GM10266 (cell line): ENCODE measurements around the gene IMP4.
"Not testable (repeated sequence)": the region's sequence is repeated elsewhere in the genome, so short reads cannot be mapped to it uniquely, and the experiment has no call there.

Experiments
- DNase-seq: peaks from one replicate; pipeline ENCODE4 v3.0.0; 2012; ENCODE audit errors: extremely low spot score
- TF ChIP-seq, protein P1 (sequence below): IDR thresholded peaks from 2 replicates; pipeline ENCODE4 v1.5.1; 2012; ENCODE audit warnings: mild to moderate bottlenecking, low read depth; ENCODE audit not compliant: control insufficient read depth, insufficient read depth; ENCODE audit errors: missing control alignments

IMP4 gene

DNA sequence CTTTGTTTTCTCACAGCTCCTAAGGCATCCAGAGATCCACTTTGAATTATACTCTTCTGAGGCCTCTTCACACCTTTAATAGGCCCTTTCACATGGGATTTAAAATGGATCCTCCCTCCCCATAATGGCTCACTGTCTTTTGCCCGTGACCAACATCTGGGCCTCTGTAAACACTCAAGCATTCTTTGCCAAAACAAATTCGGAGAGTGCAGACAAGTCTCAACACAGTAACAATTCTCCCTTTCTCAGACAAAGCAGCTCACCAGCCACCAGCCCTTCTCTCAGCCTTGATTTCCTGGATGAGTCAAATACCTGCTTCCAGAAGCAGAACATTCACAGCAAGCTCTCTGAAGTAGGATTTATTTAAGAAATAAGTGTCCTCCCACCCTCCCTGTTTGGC lies 14.0 kb upstream of the IMP4 start:
- TF ChIP-seq, protein P1, sequence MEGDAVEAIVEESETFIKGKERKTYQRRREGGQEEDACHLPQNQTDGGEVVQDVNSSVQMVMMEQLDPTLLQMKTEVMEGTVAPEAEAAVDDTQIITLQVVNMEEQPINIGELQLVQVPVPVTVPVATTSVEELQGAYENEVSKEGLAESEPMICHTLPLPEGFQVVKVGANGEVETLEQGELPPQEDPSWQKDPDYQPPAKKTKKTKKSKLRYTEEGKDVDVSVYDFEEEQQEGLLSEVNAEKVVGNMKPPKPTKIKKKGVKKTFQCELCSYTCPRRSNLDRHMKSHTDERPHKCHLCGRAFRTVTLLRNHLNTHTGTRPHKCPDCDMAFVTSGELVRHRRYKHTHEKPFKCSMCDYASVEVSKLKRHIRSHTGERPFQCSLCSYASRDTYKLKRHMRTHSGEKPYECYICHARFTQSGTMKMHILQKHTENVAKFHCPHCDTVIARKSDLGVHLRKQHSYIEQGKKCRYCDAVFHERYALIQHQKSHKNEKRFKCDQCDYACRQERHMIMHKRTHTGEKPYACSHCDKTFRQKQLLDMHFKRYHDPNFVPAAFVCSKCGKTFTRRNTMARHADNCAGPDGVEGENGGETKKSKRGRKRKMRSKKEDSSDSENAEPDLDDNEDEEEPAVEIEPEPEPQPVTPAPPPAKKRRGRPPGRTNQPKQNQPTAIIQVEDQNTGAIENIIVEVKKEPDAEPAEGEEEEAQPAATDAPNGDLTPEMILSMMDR, result no peak

DNA sequence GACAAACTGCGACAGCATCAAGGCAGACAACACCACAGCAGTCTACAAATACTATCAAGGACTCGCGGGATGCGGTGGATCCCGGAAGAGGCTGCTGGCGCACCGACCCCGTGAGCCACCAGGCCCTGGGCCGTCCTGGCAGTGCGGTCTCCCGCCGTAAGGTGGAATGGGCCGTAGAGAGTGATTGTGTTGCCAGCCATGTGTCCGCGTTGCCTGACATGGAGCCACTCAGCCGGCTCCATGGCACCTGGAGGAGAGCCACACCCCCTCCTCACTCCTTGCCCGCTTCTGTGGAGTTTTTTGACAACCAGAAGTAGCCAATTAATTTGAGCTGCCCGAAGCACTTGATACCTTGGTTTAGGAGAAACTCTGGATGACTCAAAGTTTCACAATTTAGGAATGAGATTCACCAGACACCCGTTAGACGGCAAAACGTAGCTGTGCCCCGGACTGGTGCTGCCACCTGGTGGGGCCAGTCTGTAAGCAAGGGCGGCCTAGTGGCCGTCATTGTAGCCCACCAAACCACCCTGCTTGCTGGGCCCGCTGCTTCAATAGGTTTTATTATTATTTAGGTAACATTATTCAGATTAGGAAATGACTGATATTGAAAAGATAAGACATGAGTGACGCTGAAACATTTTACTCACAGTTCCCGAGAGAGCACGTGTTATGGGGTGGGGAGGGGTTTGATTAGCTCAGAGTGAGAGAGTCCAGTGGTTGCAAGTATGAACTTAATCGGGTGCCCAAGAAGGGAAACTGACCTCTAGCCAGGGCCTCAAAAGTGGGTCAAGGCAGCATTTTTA lies 10.2 kb upstream of the IMP4 start:
- TF ChIP-seq, protein P1, result peak; percentile 86
- DNase-seq, result peak; percentile 86

More for the DNA sequence above, 14.0 kb upstream of the IMP4 start:
- no peak for DNase-seq

DNA sequence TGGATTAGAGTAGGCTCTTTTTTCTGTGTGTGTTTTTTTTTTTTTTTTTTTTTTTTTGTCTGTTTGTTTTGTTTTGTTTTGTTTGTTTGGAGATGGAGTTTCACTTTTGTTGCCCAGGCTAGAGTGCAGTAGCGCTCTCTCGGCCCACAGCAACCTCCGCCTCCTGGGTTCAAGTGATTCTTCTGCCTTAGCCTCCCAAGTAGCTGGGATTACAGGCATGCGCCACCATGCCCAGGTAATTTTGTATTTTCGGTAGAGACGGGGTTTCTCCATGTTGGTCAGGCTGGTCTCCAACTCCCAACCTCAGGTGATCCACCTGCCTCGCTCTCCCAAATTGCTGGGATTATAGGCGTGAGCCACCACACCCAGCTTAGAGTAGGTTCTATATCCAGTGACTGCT lies 9.4 kb upstream of the IMP4 start:
- not testable (repeated sequence) for DNase-seq

DNA sequence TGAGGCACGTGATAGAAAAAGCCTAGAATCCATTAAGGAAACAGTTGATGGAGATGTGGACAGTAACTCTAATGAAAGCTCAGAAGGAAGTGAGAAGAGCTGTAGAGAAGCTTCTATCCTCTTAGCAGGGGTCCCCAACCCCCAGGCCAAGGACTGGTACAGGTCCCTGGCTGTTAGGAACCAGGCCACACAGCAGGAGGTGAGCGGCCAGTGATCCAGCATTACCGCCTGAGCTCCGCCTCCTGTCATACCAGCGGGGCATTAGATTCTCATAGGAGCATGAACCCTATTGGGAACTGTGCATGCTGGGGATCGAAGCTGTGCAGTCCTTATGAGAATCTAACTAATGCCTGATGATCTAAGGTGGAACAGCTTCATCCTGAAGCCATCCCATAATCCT lies 8.7 kb upstream of the IMP4 start:
- TF ChIP-seq, protein P1, result no peak
- DNase-seq, result no peak

DNA sequence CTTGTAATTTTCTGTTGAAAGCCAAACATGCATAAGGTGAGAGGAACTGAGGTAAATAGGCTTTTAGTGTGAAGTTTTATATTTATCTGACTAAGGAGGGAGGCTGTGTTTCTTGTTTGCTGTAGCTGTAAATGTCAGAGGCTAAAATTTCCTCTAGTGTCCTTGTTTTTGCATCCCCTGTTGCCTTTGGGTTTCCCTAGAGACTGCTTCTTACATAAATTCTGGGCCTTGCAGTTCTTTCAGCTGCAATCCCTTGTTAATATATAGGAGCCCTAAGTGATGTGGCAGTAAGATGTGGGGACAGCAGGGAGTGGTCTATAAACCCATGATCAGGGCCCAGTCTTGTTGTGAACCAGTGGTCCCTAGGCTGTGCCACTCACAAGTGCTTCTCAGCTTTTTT lies 7.5 kb upstream of the IMP4 start:
- DNase-seq, result no peak
- TF ChIP-seq, protein P1, result no peak

DNA sequence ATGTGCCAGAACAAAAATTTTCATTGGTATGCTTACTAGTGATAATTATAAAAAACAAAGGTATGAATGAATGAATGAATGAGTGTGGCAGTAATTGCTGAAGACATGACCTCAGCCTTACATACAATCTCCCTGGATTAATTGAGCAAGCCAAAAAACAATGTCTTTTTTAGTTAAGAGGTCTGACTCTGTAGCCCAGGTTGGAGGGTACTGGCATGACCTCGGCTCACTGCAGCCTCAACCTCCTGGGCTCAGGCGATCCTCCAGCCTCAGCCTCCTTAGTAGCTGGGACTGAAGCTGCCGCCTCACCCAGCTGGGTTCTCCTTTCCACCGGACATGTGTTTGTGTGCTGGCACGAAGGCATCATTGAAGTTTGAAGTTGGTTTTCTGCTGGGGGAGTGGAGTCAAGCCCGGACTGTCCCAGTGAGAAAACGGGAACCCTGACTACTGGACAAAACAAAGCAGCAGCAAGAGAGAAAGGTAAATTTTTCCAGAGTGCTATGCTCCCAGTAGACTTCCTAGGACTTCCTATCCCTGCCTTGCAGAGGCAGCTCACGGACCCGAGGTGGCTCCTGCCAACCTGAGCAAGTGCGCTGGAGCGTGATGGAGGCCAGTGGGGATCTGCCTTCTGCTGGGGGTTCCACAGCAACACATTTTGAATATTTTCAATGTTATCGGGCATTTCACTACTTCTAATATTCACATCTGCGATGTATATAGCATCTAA lies 6.4 kb upstream of the IMP4 start:
- no peak for DNase-seq
- TF ChIP-seq, protein P1, result no peak

DNA sequence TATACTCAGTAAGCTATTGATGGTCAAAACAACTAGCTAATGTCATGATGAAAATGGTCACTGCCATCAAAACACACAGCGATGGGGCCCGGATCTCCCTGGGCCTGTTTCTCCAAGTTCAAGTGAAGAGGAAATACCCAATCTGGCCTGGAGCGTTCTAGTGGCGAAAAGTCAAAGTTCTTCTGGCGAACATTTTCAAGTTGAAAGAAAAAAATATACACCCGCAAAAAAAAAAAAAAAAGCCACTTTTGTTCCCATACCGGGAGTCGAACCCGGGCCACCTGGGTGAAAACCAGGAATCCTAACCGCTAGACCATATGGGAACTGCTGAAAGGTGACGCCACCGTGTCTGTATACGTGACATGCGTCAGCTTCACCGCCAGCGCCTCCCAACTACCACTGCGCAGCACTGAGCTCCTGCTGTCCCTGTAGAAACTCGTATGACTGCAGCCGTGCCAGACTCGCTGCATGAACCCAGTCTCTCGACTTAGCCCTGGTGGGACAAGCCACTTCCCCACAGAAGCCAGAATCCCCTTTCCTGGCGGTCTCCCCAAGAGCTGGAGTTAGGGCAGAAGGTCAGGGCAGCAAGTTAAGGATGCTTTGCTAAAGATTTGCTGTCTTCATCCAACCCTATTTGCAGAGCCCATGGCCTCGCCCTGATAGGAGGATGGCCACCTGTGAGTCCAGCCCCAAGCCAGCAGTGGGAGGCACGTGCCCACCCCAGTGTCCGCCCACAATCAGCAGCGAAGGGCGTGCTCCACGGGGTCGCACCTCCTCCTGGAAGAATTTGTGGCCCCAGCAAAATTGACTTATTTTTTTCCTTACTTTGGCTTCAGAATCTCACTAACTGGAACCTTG lies 5.6 kb upstream of the IMP4 start:
- TF ChIP-seq, protein P1, result no peak
- peak; percentile 60 for DNase-seq
